Stimulated activated naive CD8-positive, alpha-beta T cell treated with anti-CD3 and anti-CD28 coated beads, Interleukin-15, amount 100 ng/mL, for 72 hours (primary cell): Measurements from ENCODE around the gene SLC6A12.
A peak's percentile ranks its signal among the peaks of the same experiment; 100 is the strongest.

Source experiments
- ATAC-seq: fragments of 150-1000 bp; cut with Tn5 transposase; 2 replicates; pipeline ENCODE4 v1.10.0; 2021; ENCODE audit warnings: mild to moderate bottlenecking, moderate library complexity
- DNase-seq, 2 donors: peaks; one replicate each; pipeline ENCODE4 v3.0.0; 2021 to 2022
- H3K27ac Mint-ChIP-seq, 2 donors: one replicate each; pipeline ENCODE4 v1.8.0; 2022; ENCODE audit warnings: mild to moderate bottlenecking in 2 of 2, mixed read lengths in 2 of 2, moderate library complexity in 2 of 2
- H3K27me3 Mint-ChIP-seq: one replicate; pipeline ENCODE4 v1.8.0; 2022; ENCODE audit warnings: mixed read lengths
- H3K4me1 Mint-ChIP-seq: one replicate; pipeline ENCODE4 v1.8.0; 2022; ENCODE audit warnings: mild to moderate bottlenecking, mixed read lengths
- H3K4me3 Mint-ChIP-seq, 2 donors: one replicate each; pipeline ENCODE4 v1.8.0; 2022; ENCODE audit warnings: mild to moderate bottlenecking in 2 of 2, mixed read lengths in 2 of 2, moderate library complexity in 1 of 2
- H3K9me3 Mint-ChIP-seq, 2 donors: one replicate each; pipeline ENCODE4 v1.8.0; 2022; ENCODE audit warnings: mixed read lengths in 2 of 2

SLC6A12 gene

DNA sequence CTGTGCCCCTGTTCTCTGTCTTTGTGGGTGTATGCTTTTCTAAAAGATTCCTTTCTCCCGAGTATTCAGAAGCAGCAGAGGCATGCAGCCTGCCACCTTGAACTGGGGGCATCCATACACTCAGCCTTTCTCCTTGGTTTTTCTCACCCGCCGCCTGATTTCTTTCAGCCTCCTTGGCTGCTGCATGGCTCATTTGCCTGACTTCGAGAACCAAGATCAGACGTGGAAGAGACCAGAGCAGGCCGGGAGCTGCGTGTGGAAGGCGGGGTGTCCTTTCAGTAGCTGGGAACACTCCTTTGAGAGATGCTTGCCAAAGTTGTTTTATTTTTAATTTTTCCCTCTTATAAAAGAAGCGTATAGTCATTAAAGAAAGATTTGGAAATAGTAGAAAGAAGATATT lies 53.1 kb downstream of the SLC6A12 start:
- ATAC-seq (no peak), DNase-seq (no peak)
- no peaks in the 10 kb centered on the region for H3K4me1 Mint-ChIP-seq
- no peaks in the 10 kb centered on the region for H3K27me3 Mint-ChIP-seq
- no peaks in the 10 kb centered on the region for H3K9me3 Mint-ChIP-seq
- no peak overlapping the region for H3K27ac Mint-ChIP-seq
- H3K4me3 Mint-ChIP-seq: no peak overlapping the region

GRCh38 chr12:159156-159782 lies 54.7 kb downstream of the SLC6A12 start:
- DNase-seq (no peak), ATAC-seq (no peak)
- H3K9me3 Mint-ChIP-seq: no peaks in the 10 kb centered on the region
- H3K4me1 Mint-ChIP-seq: no peaks in the 10 kb centered on the region
- H3K27ac Mint-ChIP-seq: no peak overlapping the region
- no peaks in the 10 kb centered on the region for H3K27me3 Mint-ChIP-seq
- no peak overlapping the region for H3K4me3 Mint-ChIP-seq

GRCh38 chr12:157644-158043 lies 56.3 kb downstream of the SLC6A12 start:
- H3K4me1 Mint-ChIP-seq: no peaks in the 10 kb centered on the region
- no peak overlapping the region for H3K4me3 Mint-ChIP-seq
- no peak overlapping the region for H3K27ac Mint-ChIP-seq
- H3K27me3 Mint-ChIP-seq: no peaks in the 10 kb centered on the region
- no peaks in the 10 kb centered on the region for H3K9me3 Mint-ChIP-seq
- ATAC-seq (no peak), DNase-seq (no peak)

DNA sequence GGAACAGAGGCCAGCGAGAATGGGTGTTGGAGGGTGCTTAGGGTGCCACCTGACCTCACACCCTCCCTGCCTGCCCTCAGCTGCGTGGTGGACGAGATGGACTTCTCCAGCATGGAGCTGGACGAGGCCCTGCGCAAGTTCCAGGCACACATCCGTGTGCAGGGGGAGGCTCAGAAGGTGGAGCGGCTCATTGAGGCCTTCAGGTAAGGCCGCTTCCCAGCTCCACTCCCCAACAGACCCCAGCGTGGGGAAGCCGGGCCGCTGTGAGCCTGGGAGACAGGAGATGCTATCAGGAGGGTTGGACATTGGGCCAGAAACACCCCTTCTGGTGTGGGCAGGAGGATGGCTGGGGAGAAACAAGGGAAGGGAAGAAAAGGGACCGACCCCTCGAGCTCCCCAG lies 57.0 kb downstream of the SLC6A12 start:
- ATAC-seq: no peak
- no peak for DNase-seq
- Mint-ChIP-seq H3K4me3 (no peak overlapping the region), H3K27ac (no peak overlapping the region), H3K4me1 (no peaks in the 10 kb centered on the region), H3K27me3 (no peaks in the 10 kb centered on the region), H3K9me3 (no peaks in the 10 kb centered on the region)

- H3K27me3 Mint-ChIP-seq: no peaks in the 10 kb centered on the region
- DNase-seq: no peak
- H3K9me3 Mint-ChIP-seq: no peaks in the 10 kb centered on the region
- no peak overlapping the region for H3K4me3 Mint-ChIP-seq
- no peaks in the 10 kb centered on the region for H3K4me1 Mint-ChIP-seq
- no peak overlapping the region for H3K27ac Mint-ChIP-seq
- ATAC-seq: no peak
These were observed 58.3 kb downstream of the SLC6A12 start for GRCh38 chr12:155646-156045.

DNA sequence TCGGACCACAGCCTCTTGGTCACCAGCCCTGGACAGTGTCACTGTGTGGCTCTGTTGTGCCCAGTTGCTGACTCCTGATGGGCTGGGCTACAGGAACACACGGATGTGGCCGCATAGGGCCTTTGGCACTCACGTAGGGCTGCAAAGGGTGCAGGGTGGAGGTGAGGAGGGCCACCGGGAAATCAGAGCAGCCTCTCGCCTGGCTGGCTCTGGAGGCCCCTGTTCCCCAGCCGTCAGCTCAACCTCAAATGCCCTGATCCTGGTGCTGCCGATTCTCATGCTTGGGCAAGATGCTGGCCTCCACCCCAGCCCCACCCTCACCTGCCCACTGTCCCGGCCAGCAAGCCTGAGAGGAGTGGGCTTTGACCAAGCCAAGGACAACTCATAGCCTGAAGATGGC lies 59.0 kb downstream of the SLC6A12 start:
- H3K4me1 Mint-ChIP-seq: no peaks in the 10 kb centered on the region
- no peak overlapping the region for H3K4me3 Mint-ChIP-seq
- H3K9me3 Mint-ChIP-seq: no peaks in the 10 kb centered on the region
- no peak for ATAC-seq
- H3K27me3 Mint-ChIP-seq: no peaks in the 10 kb centered on the region
- no peak for DNase-seq
- no peak overlapping the region for H3K27ac Mint-ChIP-seq

- Mint-ChIP-seq H3K27ac (no peak overlapping the region), H3K4me1 (no peaks in the 10 kb centered on the region), H3K9me3 (no peaks in the 10 kb centered on the region), H3K27me3 (no peaks in the 10 kb centered on the region), H3K4me3 (no peak overlapping the region)
- ATAC-seq (no peak), DNase-seq (no peak)
These were observed 59.9 kb downstream of the SLC6A12 start for GRCh38 chr12:154058-154457.

GRCh38 chr12:153080-153746 lies 60.7 kb downstream of the SLC6A12 start:
- no peaks in the 10 kb centered on the region for H3K27me3 Mint-ChIP-seq
- peak; percentile 91 for ATAC-seq

GRCh38 chr12:152440-152839 lies 61.5 kb downstream of the SLC6A12 start:
- H3K9me3 Mint-ChIP-seq: no peaks in the 10 kb centered on the region
- H3K27ac Mint-ChIP-seq: no peak overlapping the region
- no peaks in the 10 kb centered on the region for H3K27me3 Mint-ChIP-seq
- H3K4me1 Mint-ChIP-seq: no peaks in the 10 kb centered on the region
- DNase-seq: no peak
- H3K4me3 Mint-ChIP-seq: no peak overlapping the region
- ATAC-seq: no peak

More at GRCh38 chr12:153080-153746, 60.7 kb downstream of the SLC6A12 start:
- DNase-seq: peak; percentile 54 to 67
- no peaks in the 10 kb centered on the region for H3K4me1 Mint-ChIP-seq
- no peak overlapping the region for H3K4me3 Mint-ChIP-seq
- no peak overlapping the region for H3K27ac Mint-ChIP-seq
- no peaks in the 10 kb centered on the region for H3K9me3 Mint-ChIP-seq

DNA sequence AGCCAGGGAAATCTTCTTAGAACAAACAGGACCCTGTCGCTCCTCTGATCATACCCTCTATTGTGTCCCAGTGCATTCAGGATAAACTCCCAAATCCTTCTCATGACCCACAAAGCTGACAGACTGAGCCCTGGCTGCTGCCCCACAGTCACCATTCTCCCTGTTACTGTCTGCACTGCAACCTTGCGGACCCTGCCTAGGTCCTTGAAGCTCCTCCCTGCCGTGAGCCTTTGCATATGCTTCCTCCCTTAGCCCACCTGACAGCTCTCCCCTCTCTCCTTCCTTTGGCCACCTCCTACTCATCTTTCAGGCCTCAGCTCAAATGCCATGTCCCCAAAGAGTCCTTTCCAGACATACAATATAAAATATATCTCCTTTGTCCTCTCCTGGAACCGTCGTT lies 62.4 kb downstream of the SLC6A12 start:
- H3K27ac Mint-ChIP-seq: peak overlapping the region in 1 of 2 donors; percentile 15
- no peaks in the 10 kb centered on the region for H3K27me3 Mint-ChIP-seq
- ATAC-seq: no peak
- no peak for DNase-seq
- no peak overlapping the region for H3K4me3 Mint-ChIP-seq
- H3K9me3 Mint-ChIP-seq: no peaks in the 10 kb centered on the region
- H3K4me1 Mint-ChIP-seq: no peaks in the 10 kb centered on the region

DNA sequence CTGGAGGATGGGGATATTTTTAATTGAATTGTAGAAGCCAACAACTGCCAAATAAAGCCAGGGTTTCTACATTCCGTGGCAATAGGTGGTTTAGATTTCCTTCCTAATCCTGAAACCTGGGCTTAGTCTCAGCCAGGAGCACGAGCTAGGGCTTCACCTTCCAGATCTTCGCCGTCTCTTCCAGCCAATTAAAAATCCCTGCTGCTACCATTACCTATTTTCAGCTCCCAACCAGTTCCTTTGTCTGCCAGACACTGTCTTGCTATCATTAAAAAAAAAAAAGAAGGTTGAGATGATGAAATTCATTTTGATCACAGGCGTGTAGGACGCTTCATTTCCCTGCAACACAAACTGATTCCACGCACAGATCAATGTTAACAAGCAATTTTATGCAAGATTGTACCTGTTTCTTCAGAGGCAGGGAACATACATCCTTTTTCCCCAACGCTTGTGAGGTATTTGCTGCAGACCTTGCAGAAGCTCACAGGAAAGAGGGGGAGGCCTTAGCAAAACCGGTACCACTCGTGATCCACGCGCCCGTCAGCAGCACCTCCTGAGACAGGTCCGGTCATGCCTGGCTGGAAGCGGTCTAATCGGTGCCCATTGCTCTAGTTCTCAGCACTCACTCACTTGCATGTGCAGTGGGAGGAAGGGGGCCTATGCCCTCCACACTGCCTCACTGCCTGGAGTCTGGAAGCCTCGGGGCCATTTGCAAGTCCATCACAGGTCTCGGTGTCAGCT lies 65.1 kb downstream of the SLC6A12 start:
- H3K27ac Mint-ChIP-seq: no peak overlapping the region
- no peak overlapping the region for H3K4me3 Mint-ChIP-seq
- H3K9me3 Mint-ChIP-seq: no peaks in the 10 kb centered on the region
- no peak for DNase-seq
- peaks cover 8% of the 10 kb centered on the region for H3K4me1 Mint-ChIP-seq
- no peaks in the 10 kb centered on the region for H3K27me3 Mint-ChIP-seq
- no peak for ATAC-seq

- H3K27me3 Mint-ChIP-seq: peaks cover 8% of the 10 kb centered on the region
- DNase-seq: no peak
- ATAC-seq: no peak
- peaks cover 8% of the 10 kb centered on the region for H3K4me1 Mint-ChIP-seq
- H3K4me3 Mint-ChIP-seq: no peak overlapping the region
- no peaks in the 10 kb centered on the region for H3K9me3 Mint-ChIP-seq
- no peak overlapping the region for H3K27ac Mint-ChIP-seq
These were observed 66.7 kb downstream of the SLC6A12 start for GRCh38 chr12:147242-147641.

GRCh38 chr12:145369-145960 lies 68.5 kb downstream of the SLC6A12 start:
- no peak for DNase-seq
- Mint-ChIP-seq H3K4me3 (no peak overlapping the region), H3K27me3 (peaks cover 24% of the 10 kb centered on the region), H3K9me3 (no peaks in the 10 kb centered on the region), H3K4me1 (peaks cover 13% of the 10 kb centered on the region), H3K27ac (no peak overlapping the region)
- no peak for ATAC-seq

- no peak for ATAC-seq
- Mint-ChIP-seq H3K4me3 (no peak overlapping the region), H3K9me3 (no peaks in the 10 kb centered on the region), H3K27me3 (peaks cover 31% of the 10 kb centered on the region), H3K4me1 (peaks cover 15% of the 10 kb centered on the region), H3K27ac (no peak overlapping the region)
- DNase-seq: no peak
These were observed 69.2 kb downstream of the SLC6A12 start for GRCh38 chr12:144650-145284.

- Mint-ChIP-seq H3K27ac (no peak overlapping the region), H3K27me3 (peaks cover 38% of the 10 kb centered on the region), H3K4me1 (peaks cover 21% of the 10 kb centered on the region), H3K4me3 (no peak overlapping the region), H3K9me3 (no peaks in the 10 kb centered on the region)
- ATAC-seq (no peak), DNase-seq (no peak)
These were observed 69.8 kb downstream of the SLC6A12 start for GRCh38 chr12:143964-144649.
